ENCODE results near the gene HS3ST4. TPM values are rescaled to one million over a fixed set of nuclear protein-coding genes. Genes with fewer than 3 reads are reported as not detected.

The HS3ST4 gene
- total RNA-seq, 1 experiment from 2014 or later = not detected

DNA sequence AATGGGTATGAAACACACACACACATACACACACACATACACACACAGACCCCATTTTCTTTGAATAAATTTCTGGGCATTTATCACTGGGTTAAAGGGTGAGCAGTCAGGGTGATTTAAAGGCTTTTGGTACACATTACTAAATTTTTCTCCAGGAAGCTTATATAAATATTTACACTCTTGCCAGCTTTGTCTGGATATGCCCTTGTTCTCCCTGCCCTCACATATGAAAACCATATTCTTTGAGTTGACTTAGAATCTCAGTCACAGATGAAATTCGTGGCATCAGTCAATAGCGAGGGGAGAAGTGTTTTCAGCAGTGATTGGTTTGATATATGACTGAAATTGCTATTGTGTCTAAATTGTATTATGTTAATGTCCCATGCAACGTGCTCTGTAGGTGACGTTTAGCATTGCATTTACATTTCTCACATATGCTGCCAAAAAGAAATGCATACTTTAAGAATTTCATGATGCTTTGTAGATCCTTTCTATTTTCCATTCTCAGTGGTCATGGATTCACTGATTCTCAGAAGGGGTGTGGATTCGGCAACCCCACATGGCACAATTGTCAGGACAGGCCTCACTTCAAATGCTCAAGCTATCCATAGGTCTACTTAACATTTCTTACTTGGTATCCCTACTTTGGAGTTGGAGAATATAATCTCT, 34.8 kb downstream of the HS3ST4 start:
- ATAC-seq = no peak
- BruUV-seq (replicated peaks) = no TSS peak
- no peak for TF ChIP-seq POLR2AphosphoS5 (IDR thresholded peaks at IDR 0.05; ENCODE audit: low read depth, low read length)
- TF ChIP-seq, protein P1, sequence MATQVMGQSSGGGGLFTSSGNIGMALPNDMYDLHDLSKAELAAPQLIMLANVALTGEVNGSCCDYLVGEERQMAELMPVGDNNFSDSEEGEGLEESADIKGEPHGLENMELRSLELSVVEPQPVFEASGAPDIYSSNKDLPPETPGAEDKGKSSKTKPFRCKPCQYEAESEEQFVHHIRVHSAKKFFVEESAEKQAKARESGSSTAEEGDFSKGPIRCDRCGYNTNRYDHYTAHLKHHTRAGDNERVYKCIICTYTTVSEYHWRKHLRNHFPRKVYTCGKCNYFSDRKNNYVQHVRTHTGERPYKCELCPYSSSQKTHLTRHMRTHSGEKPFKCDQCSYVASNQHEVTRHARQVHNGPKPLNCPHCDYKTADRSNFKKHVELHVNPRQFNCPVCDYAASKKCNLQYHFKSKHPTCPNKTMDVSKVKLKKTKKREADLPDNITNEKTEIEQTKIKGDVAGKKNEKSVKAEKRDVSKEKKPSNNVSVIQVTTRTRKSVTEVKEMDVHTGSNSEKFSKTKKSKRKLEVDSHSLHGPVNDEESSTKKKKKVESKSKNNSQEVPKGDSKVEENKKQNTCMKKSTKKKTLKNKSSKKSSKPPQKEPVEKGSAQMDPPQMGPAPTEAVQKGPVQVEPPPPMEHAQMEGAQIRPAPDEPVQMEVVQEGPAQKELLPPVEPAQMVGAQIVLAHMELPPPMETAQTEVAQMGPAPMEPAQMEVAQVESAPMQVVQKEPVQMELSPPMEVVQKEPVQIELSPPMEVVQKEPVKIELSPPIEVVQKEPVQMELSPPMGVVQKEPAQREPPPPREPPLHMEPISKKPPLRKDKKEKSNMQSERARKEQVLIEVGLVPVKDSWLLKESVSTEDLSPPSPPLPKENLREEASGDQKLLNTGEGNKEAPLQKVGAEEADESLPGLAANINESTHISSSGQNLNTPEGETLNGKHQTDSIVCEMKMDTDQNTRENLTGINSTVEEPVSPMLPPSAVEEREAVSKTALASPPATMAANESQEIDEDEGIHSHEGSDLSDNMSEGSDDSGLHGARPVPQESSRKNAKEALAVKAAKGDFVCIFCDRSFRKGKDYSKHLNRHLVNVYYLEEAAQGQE (IDR thresholded peaks at IDR 0.05; ENCODE audit: insufficient read depth in 1 of 2, low read depth in 2 of 2, low read length in 1 of 2) = no peak
- TF ChIP-seq, protein P2, sequence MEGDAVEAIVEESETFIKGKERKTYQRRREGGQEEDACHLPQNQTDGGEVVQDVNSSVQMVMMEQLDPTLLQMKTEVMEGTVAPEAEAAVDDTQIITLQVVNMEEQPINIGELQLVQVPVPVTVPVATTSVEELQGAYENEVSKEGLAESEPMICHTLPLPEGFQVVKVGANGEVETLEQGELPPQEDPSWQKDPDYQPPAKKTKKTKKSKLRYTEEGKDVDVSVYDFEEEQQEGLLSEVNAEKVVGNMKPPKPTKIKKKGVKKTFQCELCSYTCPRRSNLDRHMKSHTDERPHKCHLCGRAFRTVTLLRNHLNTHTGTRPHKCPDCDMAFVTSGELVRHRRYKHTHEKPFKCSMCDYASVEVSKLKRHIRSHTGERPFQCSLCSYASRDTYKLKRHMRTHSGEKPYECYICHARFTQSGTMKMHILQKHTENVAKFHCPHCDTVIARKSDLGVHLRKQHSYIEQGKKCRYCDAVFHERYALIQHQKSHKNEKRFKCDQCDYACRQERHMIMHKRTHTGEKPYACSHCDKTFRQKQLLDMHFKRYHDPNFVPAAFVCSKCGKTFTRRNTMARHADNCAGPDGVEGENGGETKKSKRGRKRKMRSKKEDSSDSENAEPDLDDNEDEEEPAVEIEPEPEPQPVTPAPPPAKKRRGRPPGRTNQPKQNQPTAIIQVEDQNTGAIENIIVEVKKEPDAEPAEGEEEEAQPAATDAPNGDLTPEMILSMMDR (IDR thresholded peaks at IDR 0.05) = no peak
- no peak for TF ChIP-seq TCF7L2 (IDR thresholded peaks at IDR 0.05; ENCODE audit: low read depth, low read length)
- TF ChIP-seq SIN3A (IDR thresholded peaks at IDR 0.05; ENCODE audit: borderline replicate concordance, insufficient read depth, low read depth, low read length) = no peak
- CTCF ChIA-PET = no interaction called here
- no peaks in the 10 kb centered on the region for H3K9me3 ChIP-seq (ENCODE audit: control insufficient read depth, insufficient read depth, low read depth, low read length)
- intact Hi-C loops (cut with micrococcal nuclease; ENCODE audit: unreplicated experiment) (no loop called here), in situ Hi-C loops (cut with HindIII; ENCODE audit: low pct_unique_long_range_greater_than_20kb, low sequenced_read_pairs) (no loop called here)
- no peak overlapping the region for H3K27ac ChIP-seq (ENCODE audit: low read length)
- no peaks in the 10 kb centered on the region for H3K36me3 ChIP-seq (ENCODE audit: control insufficient read depth, insufficient read depth, low read length)
- H3K27me3 ChIP-seq (ENCODE audit: control insufficient read depth, insufficient read depth, low read length) = peaks cover 7% of the 10 kb centered on the region
- POLR2A ChIA-PET = no interaction called here
- H3K4me1 ChIP-seq (ENCODE audit: control insufficient read depth, insufficient read depth, low read length) = no peaks in the 10 kb centered on the region
- no peak overlapping the region for H3K4me3 ChIP-seq (ENCODE audit: low read depth in 2 of 2, low read length in 2 of 2)
- no peak for DNase-seq (ENCODE audit: low read depth, low spot score)

DNA sequence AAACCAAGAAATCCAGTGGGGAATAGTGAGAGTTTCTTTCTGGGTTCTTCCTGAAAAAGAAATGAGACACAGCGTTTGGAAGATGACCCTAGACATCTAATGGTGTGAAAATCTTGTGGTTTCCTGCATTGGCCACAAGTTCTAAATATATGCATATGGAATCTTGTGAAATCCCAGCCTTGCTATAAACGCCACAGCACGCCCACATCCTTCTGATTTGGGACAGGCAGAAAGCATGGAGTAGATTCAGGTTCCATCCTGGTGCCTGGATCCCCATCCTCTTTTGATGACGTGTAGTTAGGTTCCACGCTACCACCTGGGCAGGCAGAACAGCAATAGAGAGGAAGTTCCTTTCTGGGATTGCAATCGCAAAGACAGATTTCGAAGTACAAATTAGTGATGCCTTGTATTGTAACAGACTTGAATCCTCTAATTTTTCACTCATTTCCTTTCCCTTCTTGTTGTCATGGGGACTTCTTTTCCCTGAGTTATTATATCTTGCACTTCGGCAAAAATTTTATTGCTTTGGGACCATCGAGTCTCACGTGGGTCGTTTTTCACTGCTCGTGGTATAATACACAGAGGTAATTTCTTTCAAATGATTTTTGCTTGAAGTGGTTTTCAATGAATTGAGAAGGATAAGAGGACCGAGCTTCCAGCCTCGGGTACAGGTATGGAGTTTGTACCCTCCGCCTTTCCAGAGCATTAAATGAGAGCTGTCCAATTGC, 37.6 kb downstream of the HS3ST4 start:
- DNase-seq (ENCODE audit: low read depth, low spot score) = no peak
- Histone ChIP-seq H3K9me3 (ENCODE audit: control insufficient read depth, insufficient read depth, low read depth, low read length) (no peaks in the 10 kb centered on the region), H3K4me3 (ENCODE audit: low read depth in 2 of 2, low read length in 2 of 2) (no peak overlapping the region), H3K36me3 (ENCODE audit: control insufficient read depth, insufficient read depth, low read length) (no peaks in the 10 kb centered on the region), H3K27me3 (ENCODE audit: control insufficient read depth, insufficient read depth, low read length) (peaks cover 9% of the 10 kb centered on the region; the same call in 1 of the 2 replicates), H3K4me1 (ENCODE audit: control insufficient read depth, insufficient read depth, low read length) (no peaks in the 10 kb centered on the region), H3K27ac (ENCODE audit: low read length) (no peak overlapping the region)
- TF ChIP-seq, protein P1 (IDR thresholded peaks at IDR 0.05; ENCODE audit: insufficient read depth in 1 of 2, low read depth in 2 of 2, low read length in 1 of 2) = no peak
- no peak for TF ChIP-seq POLR2AphosphoS5 (IDR thresholded peaks at IDR 0.05; ENCODE audit: low read depth, low read length)
- TF ChIP-seq, protein P2 (IDR thresholded peaks at IDR 0.05) = no peak
- TF ChIP-seq SIN3A (IDR thresholded peaks at IDR 0.05; ENCODE audit: borderline replicate concordance, insufficient read depth, low read depth, low read length) = no peak
- no peak for TF ChIP-seq TCF7L2 (IDR thresholded peaks at IDR 0.05; ENCODE audit: low read depth, low read length)
- POLR2A ChIA-PET = no interaction called here
- intact Hi-C loops (cut with micrococcal nuclease; ENCODE audit: unreplicated experiment) (no loop called here), in situ Hi-C loops (cut with HindIII; ENCODE audit: low pct_unique_long_range_greater_than_20kb, low sequenced_read_pairs) (no loop called here)
- ATAC-seq = no peak
- CTCF ChIA-PET = no interaction called here
- BruUV-seq (replicated peaks) = no TSS peak

Measured in Panc1 (cell line).